Hematopoietic multipotent progenitor cell treated with erythropoietin and hydrocortisone succinate and interleukin-3 and kit ligand, for 8 days (in vitro differentiated cells): ENCODE results near the gene FBXL4.
A peak's percentile ranks its signal among the peaks of the same experiment; 100 is the strongest.

Experiments
- DNase-seq: peaks from one replicate; pipeline ENCODE4 v3.0.0-alpha.2; 2015

FBXL4 gene

DNA sequence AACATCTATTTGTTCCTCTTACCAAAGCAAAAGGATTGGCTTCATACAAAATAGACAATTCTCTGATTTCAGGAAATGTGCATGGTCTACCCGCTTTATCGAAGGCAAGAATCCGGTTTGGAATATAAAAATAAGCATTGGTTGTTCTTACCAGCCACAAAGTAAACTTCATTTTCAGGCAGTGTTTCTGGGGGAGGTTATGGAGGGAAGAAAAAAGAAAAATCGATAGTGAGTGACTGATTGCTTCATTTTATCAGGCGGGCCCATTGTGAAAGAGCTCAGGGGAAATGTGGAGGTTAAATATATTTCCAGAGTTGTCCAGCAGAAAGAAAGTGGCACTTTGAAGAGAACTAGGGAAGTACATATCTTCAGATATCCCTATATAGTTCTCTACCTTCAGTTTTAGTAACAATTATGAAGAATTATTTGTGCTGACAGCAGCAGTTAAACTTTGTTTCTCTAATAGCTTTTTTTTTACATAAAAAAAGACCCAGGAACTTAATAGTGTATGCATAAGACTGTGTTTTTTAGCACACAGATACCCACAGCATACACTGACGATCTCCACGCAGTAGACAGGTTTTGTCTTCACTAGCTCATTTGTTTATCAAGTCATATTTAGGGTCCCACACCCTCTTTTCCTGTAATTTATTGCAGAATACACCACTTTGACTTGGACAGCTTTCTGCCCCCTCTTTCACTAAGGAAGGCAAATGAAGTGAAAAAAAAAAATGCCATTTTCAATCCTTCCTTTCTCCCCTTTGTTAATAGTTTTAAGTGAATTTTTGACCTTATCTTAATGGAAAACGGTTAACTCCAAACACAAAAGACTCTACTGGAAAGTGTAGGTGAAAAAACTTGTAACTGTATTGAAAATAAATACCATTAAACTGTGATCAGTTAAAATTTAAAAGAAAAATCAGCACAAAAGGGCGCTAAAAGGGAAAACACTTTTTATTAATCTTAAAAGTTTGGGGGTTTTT lies 110.5 kb downstream of the FBXL4 start:
- DNase-seq = peak; percentile 11

DNA sequence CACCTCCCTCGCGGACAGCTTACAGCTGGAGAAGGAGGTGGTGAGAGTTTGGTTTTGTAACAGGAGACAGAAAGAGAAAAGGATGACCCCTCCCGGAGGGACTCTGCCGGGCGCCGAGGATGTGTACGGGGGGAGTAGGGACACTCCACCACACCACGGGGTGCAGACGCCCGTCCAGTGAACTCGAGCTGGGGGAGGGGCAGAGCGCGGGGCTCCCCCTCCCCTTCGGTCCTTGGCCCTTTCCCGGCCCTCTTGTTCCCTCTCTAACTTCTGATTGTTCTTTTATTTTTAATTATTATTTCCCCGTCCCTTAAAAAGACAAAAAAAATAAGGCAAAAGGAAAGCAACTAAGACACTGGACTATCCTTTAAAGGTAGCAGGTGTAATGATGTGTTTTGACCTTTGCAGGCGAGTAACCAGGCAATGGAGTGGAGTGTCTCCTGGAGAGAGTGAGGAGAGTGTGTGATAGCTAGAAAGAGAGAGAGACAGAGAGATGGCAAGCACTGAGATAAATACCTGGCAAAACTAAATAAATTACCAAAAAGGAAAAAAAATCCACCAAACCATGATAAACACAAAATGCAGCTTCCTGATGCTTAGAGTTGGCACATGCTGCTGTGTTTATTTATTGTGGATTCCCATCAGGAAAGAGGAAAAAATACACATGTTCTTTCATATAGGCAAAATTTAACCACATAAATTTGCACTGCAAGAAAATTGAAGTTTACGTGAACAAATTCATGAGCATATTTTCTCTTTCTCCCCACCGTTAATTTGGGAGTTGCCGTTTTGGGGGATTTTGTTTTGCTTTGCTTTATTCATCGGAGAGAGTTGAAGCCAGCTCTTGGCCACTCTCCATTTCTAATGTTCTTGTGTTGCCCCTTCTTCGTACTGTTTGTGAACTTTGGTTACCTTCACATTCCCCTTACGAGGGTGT lies 111.5 kb downstream of the FBXL4 start:
- DNase-seq = no peak

- no peak for DNase-seq
These were observed 112.4 kb downstream of the FBXL4 start for GRCh38 chr6:98835149-98836024.

DNA sequence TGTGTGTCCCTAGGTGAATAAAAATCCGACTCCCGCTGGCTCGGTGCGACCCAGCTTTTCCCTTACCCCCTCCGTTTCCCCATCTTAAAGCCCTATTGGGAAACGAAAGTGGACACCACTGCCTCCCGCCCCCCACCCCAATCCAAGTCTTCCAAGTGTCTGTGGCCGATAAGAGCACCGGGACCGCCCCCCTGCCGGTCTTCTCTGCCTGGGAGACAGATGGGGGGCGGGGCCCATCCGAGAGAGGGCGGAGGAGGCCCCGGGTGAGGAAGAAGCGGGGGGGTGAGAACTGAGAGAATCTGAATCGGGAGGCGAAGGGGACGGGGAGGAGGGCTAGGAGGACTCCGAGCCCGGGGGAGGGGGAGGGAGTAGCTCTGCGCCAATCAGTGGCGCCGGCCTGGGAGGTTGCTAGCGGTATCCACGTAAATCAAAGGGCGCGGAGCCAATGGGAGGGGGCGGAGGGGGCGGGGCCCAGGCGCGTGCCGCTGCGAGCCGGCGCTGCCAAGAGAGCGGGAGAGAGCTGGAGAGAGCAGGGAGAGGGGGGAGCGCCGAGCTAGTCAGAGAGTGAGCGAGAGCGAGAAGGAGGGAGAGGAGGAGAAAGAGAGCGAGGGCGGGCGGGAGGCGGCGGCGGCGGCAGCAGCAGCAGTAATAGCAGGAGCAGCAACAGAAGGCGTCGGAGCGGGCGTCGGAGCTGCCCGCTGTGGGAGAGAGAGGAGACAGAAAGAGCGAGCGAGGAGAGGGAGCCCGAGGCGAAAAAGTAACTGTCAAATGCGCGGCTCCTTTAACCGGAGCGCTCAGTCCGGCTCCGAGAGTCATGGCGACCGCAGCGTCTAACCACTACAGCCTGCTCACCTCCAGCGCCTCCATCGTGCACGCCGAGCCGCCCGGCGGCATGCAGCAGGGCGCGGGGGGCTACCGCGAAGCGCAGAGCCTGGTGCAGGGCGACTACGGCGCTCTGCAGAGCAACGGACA lies 113.4 kb downstream of the FBXL4 start, which contains the start of gene POU3F2:
Gene POU3F2 (plus strand): TSS at position 515 of the 972 bp plus-strand sequence. CDS start 300 bp downstream, at position 815.
- peak; percentile 66 for DNase-seq

DNA sequence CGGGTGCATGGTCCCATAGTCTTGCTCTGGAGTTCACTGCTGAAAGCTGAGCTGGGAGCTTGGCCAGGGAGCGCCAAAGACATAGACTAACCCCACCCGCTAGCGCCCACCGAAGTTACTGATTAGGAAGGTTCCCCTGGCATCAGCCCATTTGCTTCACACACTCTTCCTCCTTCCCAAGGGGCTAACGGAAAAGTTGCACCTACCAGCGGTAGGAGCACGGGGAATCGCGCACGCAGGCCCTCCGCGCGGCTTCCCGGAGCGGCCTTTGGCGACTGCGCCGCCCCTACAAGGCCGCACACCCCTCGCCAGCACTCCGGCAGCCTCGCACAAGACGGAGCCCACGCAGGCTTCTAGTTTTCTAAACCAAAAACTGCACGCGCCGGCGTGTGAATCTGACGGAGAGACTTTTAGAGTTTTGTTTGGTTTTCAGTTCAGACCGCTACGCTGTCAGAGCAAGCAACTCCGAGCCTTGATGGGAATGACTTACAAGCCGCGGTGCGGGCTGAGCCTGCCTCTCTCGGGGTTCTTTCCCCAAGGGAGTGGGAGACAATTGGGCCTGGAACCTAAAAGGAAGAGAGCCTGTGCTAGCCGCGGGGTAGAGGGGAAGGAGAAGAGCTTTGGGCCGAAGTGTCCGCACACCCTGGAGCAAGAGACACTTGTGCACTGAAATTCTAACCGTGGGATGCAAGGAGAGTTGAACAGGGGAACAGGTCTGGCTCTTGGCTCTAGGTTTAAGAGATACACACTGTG lies 114.3 kb downstream of the FBXL4 start:
- DNase-seq = peak; percentile 41

- DNase-seq = no peak
These were observed 114.8 kb downstream of the FBXL4 start for GRCh38 chr6:98833057-98833306.

DNA sequence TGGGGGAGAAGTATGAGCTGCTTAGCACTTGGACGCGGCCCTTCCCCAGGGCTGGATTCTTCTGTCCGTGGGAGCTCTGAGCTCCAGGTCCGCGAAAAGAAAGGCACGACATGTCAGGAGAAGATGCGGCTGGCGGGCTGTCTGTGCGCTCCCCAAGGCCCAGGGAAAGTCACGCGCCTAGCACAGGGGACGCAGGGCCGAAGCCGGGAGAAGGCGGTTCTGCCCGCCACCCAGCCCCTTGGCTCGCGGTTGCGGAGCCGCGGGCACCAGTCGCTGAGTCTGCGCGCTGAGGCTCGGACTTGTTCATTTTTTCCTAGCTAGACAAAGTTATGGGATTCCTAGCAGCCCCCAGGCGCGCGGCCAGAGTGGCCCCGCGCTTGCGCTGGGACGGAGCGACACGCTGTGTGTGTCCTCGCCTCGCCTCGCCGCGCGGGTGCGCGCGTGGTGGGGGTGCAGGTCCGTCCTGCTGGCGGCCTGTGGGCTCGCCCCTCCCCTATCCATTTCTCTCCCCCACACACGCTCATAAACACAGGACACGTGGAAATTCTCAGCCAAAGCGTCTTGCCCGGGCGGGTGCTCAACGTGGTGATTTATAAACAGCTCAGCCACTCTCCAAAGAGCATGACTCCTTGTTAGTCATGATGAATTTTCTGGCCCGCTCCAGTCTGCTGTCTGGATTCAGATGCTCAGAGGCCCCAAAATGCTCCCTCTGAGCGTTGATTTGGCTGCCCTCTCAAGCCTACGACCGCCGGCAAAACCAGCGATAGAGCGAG lies 115.3 kb downstream of the FBXL4 start:
- no peak for DNase-seq

- peak; percentile 60 for DNase-seq
These were observed 115.8 kb downstream of the FBXL4 start for GRCh38 chr6:98831959-98832283.

- DNase-seq = no peak
These were observed 116.4 kb downstream of the FBXL4 start for GRCh38 chr6:98831057-98831958.

- DNase-seq = no peak
These were observed 117.6 kb downstream of the FBXL4 start for GRCh38 chr6:98830146-98830545.

DNA sequence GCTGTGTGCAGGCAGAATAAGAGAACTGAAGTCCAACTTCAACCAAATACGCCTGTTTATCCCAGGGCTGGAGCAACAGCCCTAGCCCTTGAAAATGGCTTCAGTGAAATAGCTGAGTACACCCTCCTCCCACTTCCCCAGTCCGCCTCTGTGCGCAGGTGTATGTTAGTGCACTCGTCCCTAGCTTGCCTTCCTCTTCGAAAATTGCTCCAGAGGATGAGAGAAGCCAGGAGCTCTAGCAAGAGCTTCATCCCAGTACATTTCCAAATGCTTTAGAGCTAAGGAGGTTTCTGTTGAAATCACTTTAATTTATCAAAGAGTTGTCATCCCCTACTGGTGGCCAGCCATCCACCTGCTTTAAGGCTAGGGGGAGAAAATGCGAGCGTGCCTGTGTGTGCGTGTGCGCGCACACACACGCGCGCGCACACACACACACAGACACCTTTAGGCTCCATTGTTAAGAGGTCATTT lies 118.8 kb downstream of the FBXL4 start:
- DNase-seq = no peak

GRCh38 chr6:98828211-98828788 lies 119.4 kb downstream of the FBXL4 start:
- DNase-seq = no peak

DNA sequence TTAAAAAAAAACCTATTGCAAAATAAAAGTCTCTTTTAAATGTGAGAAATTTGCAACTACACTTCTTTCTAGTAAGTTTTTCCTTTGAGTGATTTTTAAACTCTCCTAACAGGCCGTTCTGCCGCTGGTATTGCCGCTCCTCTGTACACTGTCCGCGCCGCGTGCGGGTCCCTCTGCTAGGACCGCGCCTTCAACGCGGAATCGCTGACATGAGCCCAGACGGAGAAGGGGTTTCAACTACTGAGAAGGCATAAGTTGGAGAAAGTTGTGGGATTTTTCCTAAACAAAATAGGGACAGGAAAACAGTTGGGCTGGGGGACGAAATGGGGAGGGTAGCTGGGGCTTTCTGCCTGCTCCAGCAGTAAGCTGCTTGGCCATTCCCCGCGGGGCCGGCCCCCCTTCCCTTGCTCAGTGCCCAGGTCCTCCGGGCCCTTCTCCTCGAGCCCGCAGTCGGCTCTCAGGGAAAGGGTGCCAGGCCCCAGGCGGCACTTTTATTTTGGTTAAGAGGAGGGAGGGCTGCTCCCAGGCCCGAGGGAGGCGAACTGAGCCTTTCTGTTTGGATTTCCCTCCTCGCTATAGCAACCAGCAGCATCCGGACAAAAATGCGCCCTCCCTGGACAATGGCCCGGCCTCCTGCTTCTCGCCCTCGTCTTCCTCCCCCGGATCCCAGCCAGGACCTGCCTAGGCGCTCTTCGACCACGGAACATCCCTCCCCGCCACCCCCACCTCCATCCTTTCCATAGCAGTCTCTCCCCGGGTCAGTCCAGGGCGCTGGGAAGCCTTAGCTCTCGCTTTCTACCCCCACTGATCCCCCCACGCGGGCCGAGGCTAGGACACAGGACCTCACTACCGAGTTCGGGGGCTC lies 120.2 kb downstream of the FBXL4 start:
- no peak for DNase-seq

DNA sequence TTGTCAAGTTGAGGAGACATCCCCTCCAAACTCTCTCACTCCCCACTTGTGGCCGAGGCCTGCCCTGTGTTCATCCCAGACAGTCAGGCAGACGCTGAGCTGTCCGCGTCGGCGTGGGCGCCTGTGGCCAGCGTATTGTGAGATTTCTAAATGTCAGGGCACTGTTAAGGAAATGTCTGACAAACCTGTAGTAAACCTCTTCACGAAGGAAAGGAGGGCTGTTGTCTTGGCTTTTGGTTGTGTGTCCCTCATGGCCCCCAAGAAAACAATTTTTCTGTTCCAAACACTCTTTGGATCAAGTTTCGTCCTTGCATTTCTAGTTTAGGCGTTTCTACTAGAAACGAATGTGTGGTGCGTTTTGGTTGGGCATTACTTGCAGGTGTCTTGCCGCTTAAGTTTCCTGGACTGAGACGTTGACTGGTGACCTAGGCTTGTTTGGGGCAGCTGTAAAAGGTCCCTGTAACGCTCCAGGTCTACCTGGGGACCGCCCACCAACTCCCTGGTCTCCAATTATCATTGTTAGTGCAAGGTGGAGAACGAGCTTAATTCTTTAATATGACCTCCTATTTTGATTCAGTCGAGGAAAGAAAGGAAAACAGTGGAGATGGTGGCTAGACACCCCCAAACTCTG lies 122.0 kb downstream of the FBXL4 start:
- DNase-seq = no peak

GRCh38 chr6:98824902-98825599 lies 122.7 kb downstream of the FBXL4 start:
- DNase-seq = no peak
